HG03060 (cell line): ENCODE data around the gene PRSS38.

Experiments
- ATAC-seq: cut with Tn5 transposase; IDR thresholded peaks from one replicate; pipeline ENCODE4 v1.9.1; 2021; ENCODE audit warnings: low read depth, moderate number of reproducible peaks; ENCODE audit not compliant: unreplicated experiment

Gene PRSS38

GRCh38 chr1:227792216-227793078 lies 23.0 kb upstream of the PRSS38 start:
- ATAC-seq: no peak

GRCh38 chr1:227793079-227793947 lies 22.2 kb upstream of the PRSS38 start:
- no peak for ATAC-seq

DNA sequence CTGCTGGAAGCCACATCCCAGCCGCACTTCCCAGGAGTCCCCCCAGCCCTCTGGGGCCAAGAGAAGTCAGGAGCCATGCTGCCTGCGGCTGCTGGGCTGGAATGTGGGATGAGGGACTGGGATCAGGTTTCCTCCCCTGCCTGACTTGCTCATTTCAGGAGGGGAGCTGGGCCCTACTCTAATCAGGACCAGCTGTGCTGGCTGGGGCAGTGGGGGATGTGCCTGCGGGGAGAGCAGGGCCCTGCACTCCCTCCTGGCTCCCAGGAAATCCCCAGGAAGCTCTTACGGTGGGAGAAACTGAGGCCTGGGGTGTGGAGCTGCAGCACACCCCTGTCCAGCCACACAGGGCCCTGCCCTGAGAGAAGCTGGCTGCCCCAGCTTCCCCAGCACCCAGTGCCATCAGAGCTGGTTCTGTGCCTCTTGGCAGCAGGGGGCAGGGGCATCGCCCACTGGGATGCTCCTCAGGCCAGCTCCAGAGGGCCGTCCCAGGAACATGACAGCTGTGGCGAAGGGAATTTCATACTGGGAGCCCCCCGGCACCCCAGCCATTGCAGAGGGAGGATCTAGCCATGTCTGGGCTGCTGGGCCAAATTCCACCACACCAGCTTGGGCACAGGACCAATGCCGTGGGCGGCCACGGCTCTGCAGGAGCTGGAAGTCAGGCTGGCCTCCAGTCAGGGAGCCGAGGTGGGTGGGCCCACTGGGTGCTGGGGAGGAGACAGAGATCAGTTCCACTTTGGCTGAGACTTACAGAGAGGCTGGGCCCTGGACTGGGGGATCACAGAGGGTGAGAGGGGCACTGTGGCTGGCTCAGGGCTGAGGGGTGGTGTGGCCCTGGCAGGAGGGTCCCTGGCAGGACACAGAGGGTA lies 21.3 kb upstream of the PRSS38 start:
- no peak for ATAC-seq

- no peak for ATAC-seq
Measured at GRCh38 chr1:227794817-227795192, 20.7 kb upstream of the PRSS38 start.

- no peak for ATAC-seq
Measured at GRCh38 chr1:227795732-227796131, 19.7 kb upstream of the PRSS38 start.

GRCh38 chr1:227796359-227796915 lies 19.0 kb upstream of the PRSS38 start:
- no peak for ATAC-seq

- ATAC-seq: no peak
Measured at GRCh38 chr1:227797144-227797543, 18.3 kb upstream of the PRSS38 start.

GRCh38 chr1:227797625-227798024 lies 17.9 kb upstream of the PRSS38 start:
- ATAC-seq: no peak

DNA sequence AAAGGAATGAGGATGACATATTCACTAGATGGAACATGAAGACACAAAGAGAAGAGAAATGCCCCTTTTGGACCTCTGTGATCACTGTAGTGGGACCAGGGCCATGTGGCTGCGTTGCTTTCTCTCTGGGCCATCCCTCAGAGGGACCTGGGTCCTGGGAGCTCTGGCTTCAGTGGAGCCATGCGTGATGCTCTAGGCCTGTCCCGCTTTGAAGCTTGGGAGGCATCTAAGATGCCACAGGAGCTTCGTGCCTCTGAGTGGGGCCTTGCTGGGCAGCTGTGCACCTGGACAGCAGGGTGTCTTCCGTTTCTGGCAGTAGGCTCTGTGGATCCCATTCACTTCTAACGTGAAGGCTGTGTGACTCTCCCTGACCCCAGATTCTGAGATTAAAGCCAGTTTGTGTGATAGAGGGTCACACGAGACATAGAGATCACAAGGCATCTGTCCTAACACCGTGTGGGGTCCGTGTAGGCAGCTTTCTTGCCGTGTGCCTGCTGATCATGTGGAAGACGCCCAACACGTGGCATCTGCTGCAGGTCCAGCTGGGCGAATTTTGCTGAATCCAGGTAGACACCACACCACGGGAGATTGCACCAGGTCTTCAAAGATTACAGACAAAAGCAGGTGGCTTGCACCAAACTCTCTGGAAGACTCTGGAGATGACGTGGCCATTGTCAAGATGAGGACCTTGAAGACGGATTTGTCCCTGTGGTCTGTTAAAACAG lies 17.2 kb upstream of the PRSS38 start:
- ATAC-seq: no peak

GRCh38 chr1:227799756-227800155 lies 15.7 kb upstream of the PRSS38 start:
- no peak for ATAC-seq

- ATAC-seq: no peak
Measured at GRCh38 chr1:227803933-227804332, 11.5 kb upstream of the PRSS38 start.

DNA sequence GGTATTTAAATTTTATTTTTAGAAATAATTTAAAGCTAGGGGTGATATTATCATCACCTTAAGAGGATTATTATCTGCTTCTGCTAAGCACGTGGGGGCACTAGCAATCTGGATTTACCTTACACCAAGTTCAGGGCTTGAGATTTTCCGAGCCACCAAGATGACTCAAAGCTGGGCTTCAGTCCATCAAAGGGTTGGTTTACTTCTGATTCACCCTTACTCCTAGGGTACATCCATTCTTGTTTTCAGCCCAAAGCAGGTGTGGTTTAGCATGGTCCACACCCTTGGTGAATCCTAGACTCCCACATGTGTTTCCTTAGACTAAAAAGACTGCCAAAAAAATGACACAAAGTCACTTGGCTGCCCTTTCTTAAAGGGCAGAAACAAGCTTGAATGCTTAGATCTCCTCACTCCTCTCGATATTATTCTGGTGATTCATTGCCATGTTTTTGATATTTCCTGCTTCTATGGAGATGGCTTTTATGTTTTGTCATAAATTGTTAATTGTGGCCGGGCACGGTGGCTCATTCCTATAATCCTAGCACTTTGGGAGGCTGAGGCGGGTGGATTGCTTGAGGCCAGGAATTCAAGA lies 9.8 kb upstream of the PRSS38 start:
- ATAC-seq: no peak

DNA sequence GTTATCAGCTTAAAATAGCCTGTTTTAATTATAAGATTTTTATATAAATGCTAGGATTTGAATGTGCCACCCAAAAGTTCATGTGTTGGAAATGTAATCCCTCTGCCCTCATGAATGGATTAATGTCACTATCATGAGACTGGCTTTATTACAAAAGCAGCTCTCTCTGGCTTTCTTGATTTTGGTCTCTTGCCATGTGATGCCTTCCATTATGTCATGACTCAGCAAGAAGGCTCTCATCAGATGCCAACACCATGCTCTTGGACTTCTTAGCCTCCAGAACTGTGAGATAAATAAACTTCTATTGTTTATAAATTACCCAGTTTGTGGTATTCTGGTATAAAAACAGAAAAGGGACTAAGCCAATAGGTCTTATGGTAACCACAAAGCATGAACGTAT lies 6.9 kb upstream of the PRSS38 start:
- ATAC-seq: no peak

DNA sequence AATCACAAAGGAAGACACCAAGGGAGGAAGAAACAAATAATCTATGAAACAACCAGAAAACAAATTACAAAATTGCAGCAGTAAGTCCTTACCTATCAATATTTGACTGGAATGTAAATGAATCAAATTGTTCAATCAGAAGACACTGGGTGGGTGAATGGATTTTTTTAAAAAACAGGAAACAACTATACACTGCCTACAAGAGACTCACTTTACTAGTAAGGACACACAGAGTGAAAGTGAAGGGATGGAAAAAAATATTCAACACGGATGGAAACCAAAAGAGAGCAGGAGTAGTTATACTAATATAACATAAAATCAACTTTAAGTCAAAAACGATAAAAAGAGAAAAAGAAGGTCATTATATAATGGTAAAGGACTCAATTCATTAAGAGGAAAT lies 6.4 kb upstream of the PRSS38 start:
- no peak for ATAC-seq

DNA sequence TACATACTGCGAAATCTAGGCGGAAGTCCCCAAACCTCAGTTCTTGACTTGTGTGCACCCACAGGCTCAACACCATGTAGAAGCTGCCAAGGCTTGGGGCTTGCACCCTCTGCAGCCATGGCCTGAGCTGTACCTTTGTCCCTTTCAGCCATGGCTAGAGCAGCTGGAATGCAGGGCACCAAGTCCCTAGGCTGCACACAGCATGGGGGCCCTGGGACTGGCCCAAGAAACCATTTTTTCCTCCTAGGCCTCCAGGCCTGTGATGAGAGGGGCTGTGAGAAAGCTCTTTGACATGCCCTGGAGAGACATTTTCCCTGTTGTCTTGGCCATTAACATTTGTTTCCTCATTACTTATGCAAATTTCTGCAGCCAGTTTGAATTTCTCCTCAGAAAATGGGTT lies 1.5 kb upstream of the PRSS38 start:
- no peak for ATAC-seq

GRCh38 chr1:227816750-227817446 lies 1.4 kb downstream of the PRSS38 start:
- ATAC-seq: no peak

DNA sequence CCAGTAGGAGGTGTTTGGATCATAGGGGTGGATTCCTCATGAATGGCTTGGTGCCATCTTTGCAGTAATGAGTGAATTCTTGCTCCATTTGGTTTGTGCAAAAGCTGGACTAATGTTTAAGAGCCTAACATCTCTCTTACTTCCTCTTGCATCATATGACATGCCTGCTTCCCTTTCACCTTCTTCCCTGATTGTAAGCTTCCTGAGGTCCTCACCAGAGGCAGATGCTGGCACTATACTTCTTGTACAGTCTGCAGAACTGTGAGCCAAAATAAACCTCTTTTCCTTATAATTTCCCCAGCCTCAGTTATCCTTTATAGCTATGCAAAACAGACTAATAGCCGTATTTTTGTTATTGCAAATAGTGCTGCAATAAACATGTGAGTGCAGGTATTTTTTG lies 8.1 kb downstream of the PRSS38 start:
- ATAC-seq: no peak

GRCh38 chr1:227824204-227824603 lies 8.7 kb downstream of the PRSS38 start:
- ATAC-seq: no peak

DNA sequence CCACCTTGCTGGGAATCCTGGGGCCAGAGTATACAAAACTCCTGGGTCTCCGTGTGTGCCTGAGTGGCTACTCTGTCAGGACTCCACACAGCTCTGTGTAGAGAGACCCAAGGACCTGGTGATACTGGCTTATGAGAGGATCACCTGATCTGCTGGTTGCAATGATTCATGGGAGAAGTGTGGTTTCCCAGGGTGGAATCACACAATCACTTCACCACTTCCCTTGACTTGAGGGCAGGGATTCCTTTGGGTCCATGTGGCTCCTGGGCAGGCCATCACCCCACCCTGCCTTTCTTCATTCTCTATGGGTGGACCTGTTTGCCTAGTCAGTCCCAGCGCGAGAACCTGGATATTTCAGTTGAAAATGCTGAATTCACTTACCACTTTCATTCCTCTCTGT lies 13.3 kb downstream of the PRSS38 start:
- no peak for ATAC-seq
